ENCODE measurements around the gene FAAP100.
A peak's percentile ranks its signal among the peaks of the same experiment; 100 is the strongest.

FAAP100 gene

DNA sequence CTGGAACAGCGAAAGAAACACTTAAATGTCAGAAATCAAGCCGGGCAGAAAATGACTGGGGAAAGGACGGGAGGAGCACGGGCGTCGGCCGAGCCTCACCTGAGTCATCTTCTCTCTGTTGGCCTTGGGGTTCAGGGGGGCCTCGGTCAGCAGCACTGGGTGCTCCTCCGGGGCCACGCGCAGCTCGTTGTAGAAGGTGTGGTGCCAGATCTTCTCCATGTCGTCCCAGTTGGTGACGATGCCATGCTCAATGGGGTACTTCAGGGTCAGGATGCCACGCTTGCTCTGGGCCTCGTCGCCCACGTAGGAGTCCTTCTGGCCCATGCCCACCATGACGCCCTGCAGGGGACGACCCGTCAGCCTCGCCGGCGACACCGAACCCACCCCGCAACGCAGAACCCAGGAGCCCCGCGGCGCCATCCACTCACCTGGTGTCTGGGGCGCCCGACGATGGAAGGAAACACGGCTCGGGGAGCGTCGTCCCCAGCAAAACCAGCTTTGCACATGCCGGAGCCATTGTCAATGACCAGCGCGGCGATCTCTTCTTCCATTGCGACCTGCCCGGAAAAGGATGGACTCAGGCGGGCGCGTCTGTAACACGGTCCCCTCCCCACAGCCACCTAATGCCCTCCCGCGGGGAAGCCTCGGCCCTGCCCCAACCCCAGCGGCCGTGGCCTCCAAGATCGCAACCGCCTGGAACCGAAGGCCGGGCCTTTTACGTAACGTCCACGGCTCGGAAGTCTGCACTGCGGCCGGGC, 40.2 kb downstream of the FAAP100 start:
- Histone ChIP-seq H3K27me3 (ENCODE audit: low read depth, low read length) (no peaks in the 10 kb centered on the region), H3K27ac (ENCODE audit: low read length) (peak overlapping the region; percentile 70), H3K4me1 (ENCODE audit: control insufficient read depth in 1 of 2, insufficient read depth in 2 of 2, low read length in 2 of 2) (peaks cover 4 to 30% of the 10 kb centered on the region in 2 donors), H3K4me3 (ENCODE audit: low read depth in 1 of 2, low read length in 2 of 2) (peak overlapping the region; percentile 94 to 100), H3K36me3 (ENCODE audit: control insufficient read depth in 1 of 2, insufficient read depth in 2 of 2, low read length in 2 of 2) (peaks cover 31 to 37% of the 10 kb centered on the region in 2 donors), H3K9me3 (ENCODE audit: control insufficient read depth in 1 of 2, low read length in 2 of 2) (no peaks in the 10 kb centered on the region)

- H3K36me3 ChIP-seq (ENCODE audit: control insufficient read depth in 1 of 2, insufficient read depth in 2 of 2, low read length in 2 of 2): peaks cover 31 to 37% of the 10 kb centered on the region in 2 donors
- peak overlapping the region; percentile 94 to 100 for H3K4me3 ChIP-seq (ENCODE audit: low read depth in 1 of 2, low read length in 2 of 2)
- peaks cover 4 to 25% of the 10 kb centered on the region in 2 donors for H3K4me1 ChIP-seq (ENCODE audit: control insufficient read depth in 1 of 2, insufficient read depth in 2 of 2, low read length in 2 of 2)
- H3K27me3 ChIP-seq (ENCODE audit: low read depth, low read length): no peaks in the 10 kb centered on the region
- H3K27ac ChIP-seq (ENCODE audit: low read length): peak overlapping the region; percentile 70
- no peaks in the 10 kb centered on the region for H3K9me3 ChIP-seq (ENCODE audit: control insufficient read depth in 1 of 2, low read length in 2 of 2)
Measured at GRCh38 chr17:81511554-81511803, 40.7 kb downstream of the FAAP100 start.

DNA sequence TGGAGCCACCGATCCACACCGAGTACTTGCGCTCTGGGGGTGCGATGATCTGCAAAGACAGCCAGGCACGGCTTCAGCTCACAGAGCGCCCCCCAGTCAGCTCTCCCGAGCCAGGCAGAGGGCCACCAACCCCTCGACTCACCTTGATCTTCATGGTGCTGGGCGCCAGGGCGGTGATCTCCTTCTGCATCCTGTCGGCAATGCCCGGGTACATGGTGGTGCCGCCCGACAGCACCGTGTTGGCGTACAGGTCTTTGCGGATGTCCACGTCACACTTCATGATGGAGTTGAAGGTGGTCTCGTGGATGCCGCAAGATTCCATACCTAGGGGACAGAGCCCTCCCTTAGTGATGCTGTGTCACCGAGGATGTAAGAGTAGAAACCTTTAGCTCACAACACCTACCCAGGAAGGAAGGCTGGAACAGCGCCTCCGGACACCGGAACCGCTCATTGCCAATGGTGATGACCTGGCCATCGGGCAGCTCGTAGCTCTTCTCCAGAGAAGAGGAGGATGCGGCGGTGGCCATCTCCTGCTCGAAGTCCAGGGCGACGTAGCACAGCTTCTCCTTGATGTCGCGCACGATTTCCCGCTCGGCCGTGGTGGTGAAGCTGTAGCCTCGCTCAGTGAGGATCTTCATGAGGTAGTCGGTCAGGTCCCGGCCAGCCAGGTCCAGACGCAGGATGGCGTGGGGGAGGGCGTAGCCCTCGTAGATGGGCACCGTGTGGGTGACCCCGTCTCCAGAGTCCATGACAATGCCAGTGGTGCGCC, 41.2 kb downstream of the FAAP100 start:
- Histone ChIP-seq H3K27ac (ENCODE audit: low read length) (peak overlapping the region; percentile 70), H3K9me3 (ENCODE audit: control insufficient read depth in 1 of 2, low read length in 2 of 2) (no peaks in the 10 kb centered on the region), H3K27me3 (ENCODE audit: low read depth, low read length) (no peaks in the 10 kb centered on the region), H3K4me1 (ENCODE audit: control insufficient read depth in 1 of 2, insufficient read depth in 2 of 2, low read length in 2 of 2) (peaks cover 1 to 20% of the 10 kb centered on the region in 2 donors), H3K36me3 (ENCODE audit: control insufficient read depth in 1 of 2, insufficient read depth in 2 of 2, low read length in 2 of 2) (peaks cover 31 to 37% of the 10 kb centered on the region in 2 donors), H3K4me3 (ENCODE audit: low read depth in 1 of 2, low read length in 2 of 2) (peak overlapping the region; percentile 94 to 100)

DNA sequence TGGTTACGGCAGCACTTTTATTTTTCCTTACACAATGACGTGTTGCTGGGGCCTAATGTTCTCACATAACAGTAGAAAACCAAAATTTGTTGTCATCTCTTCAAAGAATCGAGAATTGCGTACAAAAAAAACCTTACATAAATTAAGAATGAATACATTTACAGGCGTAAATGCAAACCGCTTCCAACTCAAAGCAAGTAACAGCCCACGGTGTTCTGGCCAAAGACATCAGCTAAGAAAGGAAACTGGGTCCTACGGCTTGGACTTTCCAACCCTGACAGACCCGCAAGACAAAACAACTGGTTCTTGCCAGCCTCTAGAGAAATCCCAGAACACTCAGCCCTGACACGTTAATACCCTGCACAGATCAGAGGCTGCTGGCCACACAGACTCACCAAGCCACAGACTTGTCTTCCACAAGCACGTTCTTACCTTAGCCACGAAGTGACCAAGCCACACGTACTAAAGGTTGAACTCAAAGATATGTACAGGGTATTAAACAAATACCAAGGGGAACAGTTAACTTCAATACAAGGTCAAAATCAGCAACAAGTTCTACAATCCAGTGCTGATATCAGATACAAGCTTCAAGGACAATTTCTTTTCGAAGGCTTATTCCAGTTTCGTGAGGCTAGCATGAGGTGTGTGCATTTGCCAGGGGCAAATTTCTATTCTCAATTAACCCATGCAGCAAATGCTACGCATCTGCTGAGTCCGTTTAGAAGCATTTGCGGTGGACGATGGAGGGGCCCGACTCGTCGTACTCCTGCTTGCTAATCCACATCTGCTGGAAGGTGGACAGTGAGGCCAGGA, 42.0 kb downstream of the FAAP100 start:
- H3K9me3 ChIP-seq (ENCODE audit: control insufficient read depth in 1 of 2, low read length in 2 of 2): no peaks in the 10 kb centered on the region
- peaks cover 0 to 12% of the 10 kb centered on the region in 2 donors for H3K4me1 ChIP-seq (ENCODE audit: control insufficient read depth in 1 of 2, insufficient read depth in 2 of 2, low read length in 2 of 2)
- H3K27me3 ChIP-seq (ENCODE audit: low read depth, low read length): no peaks in the 10 kb centered on the region
- H3K27ac ChIP-seq (ENCODE audit: low read length): peak overlapping the region; percentile 70
- peak overlapping the region; percentile 94 to 100 for H3K4me3 ChIP-seq (ENCODE audit: low read depth in 1 of 2, low read length in 2 of 2)
- peaks cover 31 to 37% of the 10 kb centered on the region in 2 donors for H3K36me3 ChIP-seq (ENCODE audit: control insufficient read depth in 1 of 2, insufficient read depth in 2 of 2, low read length in 2 of 2)

- Histone ChIP-seq H3K27ac (ENCODE audit: low read length) (peak overlapping the region; percentile 70), H3K9me3 (ENCODE audit: control insufficient read depth in 1 of 2, low read length in 2 of 2) (no peaks in the 10 kb centered on the region), H3K27me3 (ENCODE audit: low read depth, low read length) (no peaks in the 10 kb centered on the region), H3K36me3 (ENCODE audit: control insufficient read depth in 1 of 2, insufficient read depth in 2 of 2, low read length in 2 of 2) (peaks cover 31 to 37% of the 10 kb centered on the region in 2 donors), H3K4me1 (ENCODE audit: control insufficient read depth in 1 of 2, insufficient read depth in 2 of 2, low read length in 2 of 2) (peaks cover 0 to 12% of the 10 kb centered on the region in 2 donors), H3K4me3 (ENCODE audit: low read depth in 1 of 2, low read length in 2 of 2) (peak overlapping the region; percentile 94 to 100)
Measured at GRCh38 chr17:81509207-81509971, 42.8 kb downstream of the FAAP100 start.

DNA sequence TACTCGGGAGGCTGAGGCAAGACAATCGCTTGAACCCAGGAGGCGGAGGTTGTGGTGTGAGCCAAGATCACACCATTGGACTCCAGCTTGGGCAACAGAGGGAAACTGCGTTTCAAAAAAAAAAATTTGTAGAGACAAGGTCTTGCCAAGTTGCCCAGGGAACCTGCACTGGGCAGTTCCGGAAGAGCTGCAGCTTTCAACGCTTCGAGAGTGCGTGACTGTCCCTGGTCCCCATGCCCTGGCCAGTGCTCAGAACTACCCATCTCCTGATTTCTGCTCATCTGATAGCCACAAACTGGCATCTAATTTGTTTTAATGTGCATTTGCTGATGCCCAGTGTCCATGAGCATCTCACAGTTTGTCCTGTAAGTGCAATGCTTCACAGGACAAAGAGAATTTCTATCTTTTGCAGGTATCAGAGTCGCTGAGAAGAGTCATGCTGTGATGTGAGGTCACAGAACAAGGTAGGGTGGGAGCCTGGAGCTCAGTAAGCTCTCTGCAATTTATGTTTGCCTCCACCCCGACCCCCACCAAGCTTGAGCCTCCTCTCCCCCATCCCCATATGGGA, 43.4 kb downstream of the FAAP100 start:
- Histone ChIP-seq H3K4me3 (ENCODE audit: low read depth in 1 of 2, low read length in 2 of 2) (peak overlapping the region; percentile 94 to 100), H3K27me3 (ENCODE audit: low read depth, low read length) (no peaks in the 10 kb centered on the region), H3K36me3 (ENCODE audit: control insufficient read depth in 1 of 2, insufficient read depth in 2 of 2, low read length in 2 of 2) (peaks cover 31 to 37% of the 10 kb centered on the region in 2 donors), H3K9me3 (ENCODE audit: control insufficient read depth in 1 of 2, low read length in 2 of 2) (no peaks in the 10 kb centered on the region), H3K4me1 (ENCODE audit: control insufficient read depth in 1 of 2, insufficient read depth in 2 of 2, low read length in 2 of 2) (peaks cover 0 to 12% of the 10 kb centered on the region in 2 donors), H3K27ac (ENCODE audit: low read length) (peak overlapping the region; percentile 70)

DNA sequence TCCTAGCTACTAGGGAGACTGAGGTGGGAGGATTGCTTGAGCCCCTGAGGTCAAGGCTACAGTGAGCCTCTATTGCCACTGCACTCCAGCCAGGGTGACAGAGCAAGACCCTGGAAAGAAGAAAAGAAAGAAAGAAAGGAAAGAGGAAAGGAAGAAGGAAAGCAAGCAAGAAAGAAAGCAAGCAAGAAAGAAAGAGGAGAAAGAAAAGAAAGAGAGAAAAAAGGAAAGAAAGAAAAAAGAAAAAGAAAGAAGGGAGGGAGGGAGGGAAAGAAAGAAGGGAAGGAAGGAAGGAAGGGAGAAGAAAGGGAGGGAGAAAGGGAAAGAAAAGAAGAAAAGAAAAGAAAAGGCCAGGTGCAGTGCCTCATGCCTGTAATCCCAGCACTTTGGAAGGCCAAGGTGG, 48.5 kb downstream of the FAAP100 start:
- no peak overlapping the region for H3K27ac ChIP-seq (ENCODE audit: low read length)
- no peaks in the 10 kb centered on the region for H3K9me3 ChIP-seq (ENCODE audit: control insufficient read depth in 1 of 2, low read length in 2 of 2)
- no peak overlapping the region for H3K4me3 ChIP-seq (ENCODE audit: low read depth in 1 of 2, low read length in 2 of 2)
- peaks cover 0 to 11% of the 10 kb centered on the region in 2 donors for H3K4me1 ChIP-seq (ENCODE audit: control insufficient read depth in 1 of 2, insufficient read depth in 2 of 2, low read length in 2 of 2)
- no peaks in the 10 kb centered on the region for H3K27me3 ChIP-seq (ENCODE audit: low read depth, low read length)
- peaks cover under 1 to 1% of the 10 kb centered on the region in 2 donors for H3K36me3 ChIP-seq (ENCODE audit: control insufficient read depth in 1 of 2, insufficient read depth in 2 of 2, low read length in 2 of 2)

DNA sequence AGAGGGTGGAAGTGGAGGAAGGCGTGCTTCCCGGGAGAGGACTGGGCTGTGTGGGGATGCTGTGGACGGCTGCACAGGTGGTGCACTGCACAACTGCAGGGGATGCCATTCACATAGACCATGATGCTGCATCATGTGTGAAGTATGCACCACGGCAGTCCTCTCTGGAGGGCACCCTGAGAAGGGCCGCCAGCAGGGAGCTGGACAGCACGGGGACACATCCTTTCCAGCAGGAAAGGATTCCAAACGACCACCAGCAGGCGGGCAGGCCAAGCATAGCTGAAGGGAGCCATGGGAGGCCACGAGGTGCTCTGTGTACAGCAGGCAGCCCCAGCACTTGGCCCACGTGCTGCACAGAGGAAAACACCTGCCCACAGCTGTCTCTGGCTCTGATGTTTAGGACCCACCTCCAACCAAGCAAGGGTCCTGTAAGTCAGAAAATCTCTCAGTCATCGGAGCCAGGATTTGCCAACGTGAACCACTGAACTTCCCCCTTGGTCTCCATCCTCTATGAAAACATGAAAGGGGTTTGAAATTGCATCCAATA, 49.6 kb downstream of the FAAP100 start:
- Histone ChIP-seq H3K27me3 (ENCODE audit: low read depth, low read length) (no peaks in the 10 kb centered on the region), H3K4me1 (ENCODE audit: control insufficient read depth in 1 of 2, insufficient read depth in 2 of 2, low read length in 2 of 2) (peaks cover 0 to 8% of the 10 kb centered on the region in 2 donors), H3K4me3 (ENCODE audit: low read depth in 1 of 2, low read length in 2 of 2) (no peak overlapping the region), H3K27ac (ENCODE audit: low read length) (no peak overlapping the region), H3K36me3 (ENCODE audit: control insufficient read depth in 1 of 2, insufficient read depth in 2 of 2, low read length in 2 of 2) (no peaks in the 10 kb centered on the region), H3K9me3 (ENCODE audit: control insufficient read depth in 1 of 2, low read length in 2 of 2) (no peaks in the 10 kb centered on the region)

DNA sequence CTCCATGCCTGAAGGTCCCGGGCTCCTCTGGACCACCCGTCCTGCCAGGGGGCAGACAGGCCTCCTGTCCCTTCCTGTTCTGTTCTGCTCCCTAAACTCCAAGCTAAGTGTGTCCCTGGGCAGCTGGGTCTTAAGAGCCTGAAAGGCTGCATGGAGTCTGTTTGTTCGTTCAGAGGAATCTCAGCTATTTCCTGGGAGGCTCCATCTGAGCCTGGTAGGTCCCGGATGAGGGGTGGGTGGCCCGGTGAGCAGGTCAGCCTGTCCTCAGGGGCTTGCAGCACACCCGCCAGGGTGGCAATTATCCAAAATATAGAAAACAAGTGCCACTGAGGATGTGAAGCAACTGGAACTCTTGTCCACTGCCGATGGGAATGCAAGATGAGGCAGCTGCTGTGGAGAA, 52.1 kb downstream of the FAAP100 start:
- Histone ChIP-seq H3K27ac (ENCODE audit: low read length) (no peak overlapping the region), H3K36me3 (ENCODE audit: control insufficient read depth in 1 of 2, insufficient read depth in 2 of 2, low read length in 2 of 2) (no peaks in the 10 kb centered on the region), H3K4me3 (ENCODE audit: low read depth in 1 of 2, low read length in 2 of 2) (no peak overlapping the region), H3K27me3 (ENCODE audit: low read depth, low read length) (no peaks in the 10 kb centered on the region), H3K4me1 (ENCODE audit: control insufficient read depth in 1 of 2, insufficient read depth in 2 of 2, low read length in 2 of 2) (peaks cover 0 to 8% of the 10 kb centered on the region in 2 donors), H3K9me3 (ENCODE audit: control insufficient read depth in 1 of 2, low read length in 2 of 2) (no peaks in the 10 kb centered on the region)

DNA sequence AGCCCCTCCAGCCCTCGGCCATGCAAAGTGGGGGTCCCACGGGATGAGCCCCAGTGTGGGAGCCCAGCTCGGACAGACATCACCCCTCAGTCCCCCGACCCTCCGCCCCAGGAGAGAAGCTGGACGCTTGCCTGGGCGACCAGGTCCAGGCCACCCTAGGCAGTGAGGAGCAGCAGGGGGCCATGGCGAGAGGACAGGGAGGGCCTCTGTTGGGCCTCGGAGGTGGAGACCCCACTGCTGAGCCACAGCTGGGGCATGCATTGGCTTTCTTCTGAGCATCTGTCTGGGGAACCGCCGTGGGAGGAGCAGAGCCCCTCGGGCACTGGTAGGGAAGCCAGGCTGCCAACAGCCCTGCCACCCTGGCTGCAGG, 52.6 kb downstream of the FAAP100 start:
- Histone ChIP-seq H3K27me3 (ENCODE audit: low read depth, low read length) (no peaks in the 10 kb centered on the region), H3K9me3 (ENCODE audit: control insufficient read depth in 1 of 2, low read length in 2 of 2) (no peaks in the 10 kb centered on the region), H3K27ac (ENCODE audit: low read length) (no peak overlapping the region), H3K4me3 (ENCODE audit: low read depth in 1 of 2, low read length in 2 of 2) (no peak overlapping the region), H3K4me1 (ENCODE audit: control insufficient read depth in 1 of 2, insufficient read depth in 2 of 2, low read length in 2 of 2) (peaks cover 0 to 8% of the 10 kb centered on the region in 2 donors), H3K36me3 (ENCODE audit: control insufficient read depth in 1 of 2, insufficient read depth in 2 of 2, low read length in 2 of 2) (no peaks in the 10 kb centered on the region)

All from muscle layer of duodenum (tissue), 2 donors.